B cell (primary cell): ENCODE data around the gene ALDH1A1. TPM values are rescaled to one million over a fixed set of nuclear protein-coding genes. Genes with fewer than 3 reads are reported as not detected.

Experiments used
- ATAC-seq: fragments of 200-7000 bp; cut with Tn5 transposase; one replicate; pipeline ENCODE4 v1.10.0; 2021; ENCODE audit warnings: low read depth, mild to moderate bottlenecking, moderate number of reproducible peaks, moderate library complexity
- CTCF ChIA-PET: fragments of 350-600 bp; sonication (Branson Sonifier 250); formaldehyde crosslinking; loops from one replicate; lab custom pipeline; 2021; ENCODE audit warnings: antibody characterized with exemption, inconsistent platforms; lab: Charles Lee
- POLR2A ChIA-PET: fragments of 350-600 bp; sonication (Branson Sonifier 250); formaldehyde crosslinking; loops from one replicate; lab custom pipeline; 2021; ENCODE audit warnings: antibody characterized with exemption; lab: Charles Lee
- DNase-seq: peaks from one replicate; pipeline ENCODE4 v3.0.0; 2013
- H2AFZ ChIP-seq: 2 replicates; pipeline ENCODE4 v1.6.1; 2012; ENCODE audit warnings: mild to moderate bottlenecking, low read depth, low read length; ENCODE audit not compliant: insufficient read depth, poor library complexity, severe bottlenecking
- H3K27ac ChIP-seq, 2 donors: 1 replicate in 1 of 2; 2 replicates in 1 of 2; pipeline ENCODE4 v1.5.1; 2012 to 2013; ENCODE audit warnings: low read length in 2 of 2, mild to moderate bottlenecking in 2 of 2, moderate library complexity in 1 of 2
- H3K27me3 ChIP-seq, 4 experiments: fragments of 200-600 bp in 1 of 4; sonication (generic) in 1 of 4; replicated peaks in 1 of 4; 1 replicate in 2 of 4; 2 replicates in 2 of 4; pipeline versions ENCODE4 v1.6.1 to v1.7.0; 2013 to 2016; ENCODE audit warnings: low read length in 3 of 4, mild to moderate bottlenecking in 2 of 4, mixed read lengths in 1 of 4, moderate library complexity in 1 of 4; ENCODE audit not compliant: insufficient read depth in 4 of 4, control insufficient read depth in 3 of 4; ENCODE audit errors: control extremely low read depth in 1 of 4
- H3K36me3 ChIP-seq, 2 experiments: replicated peaks in 1 of 2; 1 replicate in 1 of 2; 2 replicates in 1 of 2; pipeline versions ENCODE4 v1.6.1 to v1.7.1; 2013; ENCODE audit warnings: low read length in 1 of 2; ENCODE audit not compliant: insufficient read depth in 2 of 2, control insufficient read depth in 1 of 2; ENCODE audit errors: control extremely low read depth in 1 of 2, extremely low read depth in 1 of 2
- H3K4me1 ChIP-seq, 2 donors: fragments of 200-600 bp in 1 of 2; sonication (generic) in 1 of 2; 1 replicate in 1 of 2; 2 replicates in 1 of 2; pipeline versions ENCODE4 v1.5.1 to v1.6.1; 2013 to 2017; ENCODE audit warnings: low read length in 2 of 2; ENCODE audit not compliant: control insufficient read depth in 2 of 2, insufficient read depth in 2 of 2
- H3K4me2 ChIP-seq: replicated peaks from 2 replicates; pipeline ENCODE3; 2012; ENCODE audit warnings: mild to moderate bottlenecking, low read depth, low read length; ENCODE audit not compliant: poor library complexity, severe bottlenecking
- H3K4me3 ChIP-seq, 5 experiments: fragments of 200-600 bp in 1 of 5; sonication (generic) in 1 of 5; 1 replicate in 3 of 5; 2 replicates in 2 of 5; pipeline versions ENCODE4 v1.5.1 to v1.7.0; 2011 to 2016; ENCODE audit warnings: low read length in 4 of 5, mild to moderate bottlenecking in 4 of 5, low read depth in 2 of 5, control low read depth in 1 of 5, moderate library complexity in 1 of 5; ENCODE audit not compliant: insufficient read depth in 1 of 5; ENCODE audit errors: control extremely low read depth in 1 of 5, extremely low read depth in 1 of 5
- H3K79me2 ChIP-seq: fragments of 200-600 bp; sonication (generic); one replicate; pipeline ENCODE4 v1.6.0; 2016; ENCODE audit warnings: low read length; ENCODE audit not compliant: control insufficient read depth, insufficient read depth
- H3K9ac ChIP-seq: fragments of 200-600 bp; sonication (generic); 2 replicates; pipeline ENCODE4 v1.6.1; 2017; ENCODE audit warnings: mild to moderate bottlenecking, low read length, moderate library complexity
- H3K9me3 ChIP-seq, 3 donors: one replicate each; pipeline versions ENCODE4 v1.6.1 to v1.7.1; 2013; ENCODE audit warnings: low read length in 2 of 3; ENCODE audit not compliant: control insufficient read depth in 2 of 3, insufficient read depth in 1 of 3; ENCODE audit errors: control extremely low read depth in 1 of 3
- H4K20me1 ChIP-seq: 2 replicates; pipeline ENCODE4 v1.6.0; 2012; ENCODE audit warnings: mild to moderate bottlenecking, low read length; ENCODE audit not compliant: insufficient read depth, control insufficient read depth, poor library complexity, severe bottlenecking
- H3K27ac Mint-ChIP-seq: one replicate; pipeline ENCODE4 v1.8.0; 2021; ENCODE audit warnings: mixed read lengths
- H3K27me3 Mint-ChIP-seq: one replicate; pipeline ENCODE4 v1.8.0; 2021; ENCODE audit warnings: mixed read lengths
- H3K4me1 Mint-ChIP-seq: one replicate; pipeline ENCODE4 v1.8.0; 2021; ENCODE audit warnings: mixed read lengths
- H3K4me3 Mint-ChIP-seq: one replicate; pipeline ENCODE4 v1.8.0; 2021; ENCODE audit warnings: mixed read lengths
- H3K9me3 Mint-ChIP-seq: one replicate; pipeline ENCODE4 v1.8.0; 2022; ENCODE audit warnings: mixed read lengths; ENCODE audit not compliant: insufficient read depth
- EZH2 ChIP-seq: IDR thresholded peaks from 2 replicates; pipeline ENCODE4 v1.6.1; 2012; ENCODE audit warnings: borderline replicate concordance, low read depth, mild to moderate bottlenecking, moderate library complexity, low read length; ENCODE audit not compliant: insufficient read depth, poor library complexity, severe bottlenecking
- WGBS: methylation state at CpG from one replicate; pipeline ENCODE4 v1.1.5; 2013; ENCODE audit warnings: missing lambda C conversion rate; ENCODE audit not compliant: insufficient coverage; 5-methylcytosine and 5-hydroxymethylcytosine counted together
- intact Hi-C: fragments of 100-400 bp; cut with micrococcal nuclease; formaldehyde crosslinking; loops from one replicate; pipeline ENCODE4 v1.10.0; 2022
- polyA plus RNA-seq: library from polyadenylated mRNA; depleted of rRNA; stranded (reverse); fragments of >200 nt; gene quantifications from 2 replicates; pipeline ENCODE4 v1.2.3, GENCODE V29; 2012
- total RNA-seq, 2 donors: library from RNA; stranded (reverse); fragments of 120-200 nt in 1 of 2; gene quantifications; 1 replicate in 1 of 2; 2 replicates in 1 of 2; pipeline versions ENCODE4 v1.2.3 to v1.2.4, GENCODE V29; 2013 to 2022
- TF ChIP-seq, protein P1 (sequence below): fragments of 200-600 bp; IDR thresholded peaks from one replicate; pipeline ENCODE4 v1.8.0; 2022; ENCODE audit warnings: antibody characterized with exemption, mild to moderate bottlenecking

Gene ALDH1A1
- total and polyA plus RNA-seq, 2 donors (not counting 1 experiment from before 2014, with no cell fraction given), result 0.43 TPM; not detected in 1

DNA sequence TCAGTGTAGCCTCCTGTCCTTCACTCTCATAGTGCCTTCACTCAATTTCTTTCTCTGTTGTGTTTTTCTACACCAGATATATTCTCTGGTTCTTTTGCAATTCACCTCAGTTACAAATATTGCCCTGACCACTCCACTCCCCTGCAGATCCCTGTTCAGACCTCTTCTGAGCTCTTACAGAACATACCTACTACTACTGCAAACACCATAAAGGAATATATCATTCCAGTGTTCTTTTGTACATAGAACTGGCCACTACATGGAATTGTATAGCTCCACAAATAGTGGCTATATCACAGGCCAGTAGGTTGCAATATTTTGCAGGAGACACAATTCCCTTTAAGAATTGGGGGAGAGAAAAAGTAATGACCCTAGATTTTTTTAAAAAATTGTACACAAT is 21.0 kb downstream of the ALDH1A1 start:
- H4K20me1 ChIP-seq, result no peaks in the 10 kb centered on the region
- POLR2A ChIA-PET, result no interaction called here
- H3K4me3 ChIP-seq, result no peak overlapping the region
- Mint-ChIP-seq H3K4me3 (no peak overlapping the region), H3K27me3 (no peaks in the 10 kb centered on the region), H3K27ac (no peak overlapping the region), H3K9me3 (no peaks in the 10 kb centered on the region), H3K4me1 (no peaks in the 10 kb centered on the region)
- no peak overlapping the region for H2AFZ ChIP-seq
- ATAC-seq (no peak), DNase-seq (no peak)
- no peaks in the 10 kb centered on the region for H3K4me1 ChIP-seq
- CTCF ChIA-PET, result no interaction called here
- H3K36me3 ChIP-seq, result no peaks in the 10 kb centered on the region
- H3K27ac ChIP-seq, result no peak overlapping the region
- no peak overlapping the region for H3K4me2 ChIP-seq
- no peaks in the 10 kb centered on the region for H3K27me3 ChIP-seq
- intact Hi-C loops, result no loop called here
- TF ChIP-seq, protein P1, sequence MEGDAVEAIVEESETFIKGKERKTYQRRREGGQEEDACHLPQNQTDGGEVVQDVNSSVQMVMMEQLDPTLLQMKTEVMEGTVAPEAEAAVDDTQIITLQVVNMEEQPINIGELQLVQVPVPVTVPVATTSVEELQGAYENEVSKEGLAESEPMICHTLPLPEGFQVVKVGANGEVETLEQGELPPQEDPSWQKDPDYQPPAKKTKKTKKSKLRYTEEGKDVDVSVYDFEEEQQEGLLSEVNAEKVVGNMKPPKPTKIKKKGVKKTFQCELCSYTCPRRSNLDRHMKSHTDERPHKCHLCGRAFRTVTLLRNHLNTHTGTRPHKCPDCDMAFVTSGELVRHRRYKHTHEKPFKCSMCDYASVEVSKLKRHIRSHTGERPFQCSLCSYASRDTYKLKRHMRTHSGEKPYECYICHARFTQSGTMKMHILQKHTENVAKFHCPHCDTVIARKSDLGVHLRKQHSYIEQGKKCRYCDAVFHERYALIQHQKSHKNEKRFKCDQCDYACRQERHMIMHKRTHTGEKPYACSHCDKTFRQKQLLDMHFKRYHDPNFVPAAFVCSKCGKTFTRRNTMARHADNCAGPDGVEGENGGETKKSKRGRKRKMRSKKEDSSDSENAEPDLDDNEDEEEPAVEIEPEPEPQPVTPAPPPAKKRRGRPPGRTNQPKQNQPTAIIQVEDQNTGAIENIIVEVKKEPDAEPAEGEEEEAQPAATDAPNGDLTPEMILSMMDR, result no peak
- TF ChIP-seq EZH2, result no peak
- no peaks in the 10 kb centered on the region for H3K9me3 ChIP-seq
- no peaks in the 10 kb centered on the region for H3K79me2 ChIP-seq
- H3K9ac ChIP-seq, result no peak overlapping the region

DNA sequence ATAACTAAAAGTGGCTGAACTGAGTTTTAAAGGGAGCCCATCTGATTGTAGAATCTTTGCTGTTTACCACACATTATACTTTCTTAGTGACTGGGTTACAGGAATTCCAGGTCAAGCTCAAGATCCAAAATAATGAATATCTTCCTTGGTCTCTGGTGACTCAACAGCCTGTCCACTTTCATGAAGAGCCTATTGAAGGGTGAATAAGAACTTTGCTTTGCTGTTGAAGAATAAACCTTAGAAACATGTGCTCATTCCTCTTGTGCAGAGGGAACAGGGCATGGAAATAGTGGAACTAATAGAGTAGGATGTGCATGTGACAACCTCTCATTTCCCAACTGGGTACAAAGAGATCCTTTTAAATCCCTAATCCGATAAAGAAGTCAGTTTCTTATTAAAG is 21.4 kb downstream of the ALDH1A1 start:
- ChIA-PET CTCF (no interaction called here), POLR2A (no interaction called here)
- Mint-ChIP-seq H3K9me3 (no peaks in the 10 kb centered on the region), H3K4me1 (no peaks in the 10 kb centered on the region), H3K27me3 (no peaks in the 10 kb centered on the region), H3K27ac (no peak overlapping the region), H3K4me3 (no peak overlapping the region)
- Histone ChIP-seq H3K4me3 (no peak overlapping the region), H2AFZ (no peak overlapping the region), H3K27me3 (no peaks in the 10 kb centered on the region), H3K9ac (no peak overlapping the region), H4K20me1 (no peaks in the 10 kb centered on the region), H3K79me2 (no peaks in the 10 kb centered on the region), H3K4me1 (no peaks in the 10 kb centered on the region), H3K4me2 (no peak overlapping the region), H3K9me3 (no peaks in the 10 kb centered on the region), H3K27ac (no peak overlapping the region), H3K36me3 (no peaks in the 10 kb centered on the region)
- no CpG with 5 or more reads among the region's 1 CpG for WGBS
- ATAC-seq, result no peak
- intact Hi-C loops, result no loop called here
- TF ChIP-seq EZH2, result no peak
- TF ChIP-seq, protein P1, result no peak
- no peak for DNase-seq
